GM10248 (cell line): Measurements from ENCODE around the gene SHISA9.

ENCODE experiments used
- CTCF ChIA-PET: fragments of 300-600 bp; sonication (Branson Sonifier 250); formaldehyde crosslinking; extraction: SDS; loops from one replicate; lab custom pipeline; 2021; ENCODE audit warnings: antibody characterized with exemption; lab: Yijun Ruan, JAX
- POLR2A ChIA-PET: fragments of 350-650 bp; sonication (Branson Sonifier 250); formaldehyde crosslinking; extraction: SDS; loops from one replicate; lab custom pipeline; 2020; ENCODE audit warnings: antibody characterized with exemption; lab: Yijun Ruan, JAX
- DNase-seq: peaks from one replicate; pipeline ENCODE4 v3.0.0; 2012; ENCODE audit errors: extremely low spot score
- CTCF ChIP-seq: IDR thresholded peaks from 2 replicates; pipeline ENCODE4 v1.5.1; 2012; ENCODE audit warnings: mild to moderate bottlenecking, low read depth; ENCODE audit errors: extremely low read depth, missing control alignments, control extremely low read depth

The SHISA9 gene

DNA sequence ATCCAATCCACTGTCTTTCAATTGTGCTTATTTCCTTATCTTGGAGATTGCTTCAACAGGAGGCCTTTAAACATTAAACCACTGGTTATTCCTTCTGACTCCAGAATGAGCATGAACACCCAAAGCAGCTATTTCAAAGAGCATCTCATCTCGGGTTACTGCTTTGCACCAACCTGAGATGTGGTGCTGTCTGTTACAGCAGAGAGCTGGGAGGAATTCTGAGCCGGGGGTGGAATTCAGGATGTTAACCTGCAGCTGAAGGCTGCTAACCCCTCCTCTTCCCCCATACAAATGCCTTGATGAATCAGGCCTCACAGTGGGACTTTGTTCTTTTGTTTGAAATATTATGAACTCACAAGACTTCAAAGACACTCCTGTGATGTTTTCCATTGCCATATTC is 113.1 kb downstream of the SHISA9 start:
- ChIA-PET POLR2A (no interaction called here), CTCF (no interaction called here)
- no peak for TF ChIP-seq CTCF
- DNase-seq: no peak

DNA sequence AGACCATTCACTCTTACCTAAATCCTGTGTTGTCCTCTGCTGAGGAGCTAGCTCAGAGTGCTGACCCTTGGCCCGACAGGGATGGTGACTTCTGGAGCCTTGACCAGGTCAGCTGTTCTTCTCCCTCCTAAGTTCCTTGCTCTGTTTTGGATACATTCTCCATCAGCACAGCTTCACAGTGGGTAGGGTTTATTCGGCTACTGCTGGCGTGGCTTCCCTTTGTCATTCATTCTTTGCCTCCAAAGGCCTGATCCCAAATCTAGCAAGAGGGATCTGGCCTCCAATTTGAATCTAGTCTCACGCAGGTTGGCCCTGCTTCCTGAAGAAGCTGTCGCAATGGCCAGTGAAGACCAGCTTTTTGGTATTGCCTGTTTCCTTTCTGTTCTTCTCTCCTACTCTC is 116.6 kb downstream of the SHISA9 start:
- TF ChIP-seq CTCF: no peak
- no peak for DNase-seq
- CTCF ChIA-PET: interaction anchor here (1.3 kb wide), 1 partner anchor 12 kb away, joined by 3 read pairs; no protein-coding TSS in a partner anchor
- POLR2A ChIA-PET: no interaction called here

- no peak for TF ChIP-seq CTCF
- POLR2A ChIA-PET: no interaction called here
- no peak for DNase-seq
- CTCF ChIA-PET: no interaction called here
Measured at GRCh38 chr16:13021996-13022395, 120.6 kb downstream of the SHISA9 start.

GRCh38 chr16:13029786-13030185 is 128.4 kb downstream of the SHISA9 start:
- ChIA-PET CTCF (no interaction called here), POLR2A (no interaction called here)
- DNase-seq: no peak
- TF ChIP-seq CTCF: no peak

DNA sequence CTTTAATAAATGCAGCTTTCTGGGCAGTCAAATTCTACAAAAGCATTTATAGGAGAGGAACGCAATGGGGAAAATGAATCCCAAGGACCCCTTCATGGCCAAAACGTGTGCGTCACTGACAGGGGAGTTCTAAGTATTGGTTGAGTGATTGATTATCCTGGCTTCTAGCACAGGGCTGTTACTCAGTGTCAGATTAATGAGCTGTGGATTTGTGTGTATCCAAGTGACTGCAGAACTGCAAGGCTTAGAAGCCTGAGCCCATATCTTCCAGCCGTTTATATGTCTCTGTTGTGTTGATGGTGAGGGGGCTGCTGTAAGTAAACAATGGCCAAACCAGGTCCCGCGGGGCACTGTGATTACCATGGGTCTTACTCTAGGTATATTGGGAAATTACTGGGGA is 129.4 kb downstream of the SHISA9 start:
- ChIA-PET POLR2A (no interaction called here), CTCF (no interaction called here)
- DNase-seq: no peak
- no peak for TF ChIP-seq CTCF

- ChIA-PET POLR2A (no interaction called here), CTCF (no interaction called here)
- no peak for TF ChIP-seq CTCF
- DNase-seq: no peak
Measured at GRCh38 chr16:13032911-13033310, 131.5 kb downstream of the SHISA9 start.

GRCh38 chr16:13036600-13036999 is 135.2 kb downstream of the SHISA9 start:
- POLR2A ChIA-PET: no interaction called here
- no peak for DNase-seq
- no peak for TF ChIP-seq CTCF
- CTCF ChIA-PET: no interaction called here
